ENCODE data around the gene MAP3K4.

MAP3K4 gene

GRCh38 chr6:161066511-161066910 is 74.9 kb downstream of the MAP3K4 start:
- TF ChIP-seq TAF1 (IDR thresholded peaks at IDR 0.05; ENCODE audit: low read depth, low read length) (no peak), POLR2AphosphoS5 (IDR thresholded peaks at IDR 0.05; ENCODE audit: low read depth, low read length) (no peak), PAX5 (IDR thresholded peaks at IDR 0.05; ENCODE audit: insufficient read depth, low read length, severe bottlenecking) (no peak), SPI1 (IDR thresholded peaks at IDR 0.05; ENCODE audit: low read depth, low read length) (no peak), POU2F2 (IDR thresholded peaks at IDR 0.05; ENCODE audit: low read depth, low read length) (no peak), POLR2A (IDR thresholded peaks at IDR 0.05; ENCODE audit: low read depth, low read length) (no peak)
- no peak for DNase-seq (ENCODE audit: insufficient read length, low spot score)
- FAIRE-seq, result no peak

GRCh38 chr6:161067749-161068148 is 76.2 kb downstream of the MAP3K4 start:
- no peak for FAIRE-seq
- DNase-seq (ENCODE audit: insufficient read length, low spot score), result no peak
- TF ChIP-seq POLR2A (IDR thresholded peaks at IDR 0.05; ENCODE audit: low read depth, low read length), result no peak
- no peak for TF ChIP-seq TAF1 (IDR thresholded peaks at IDR 0.05; ENCODE audit: low read depth, low read length)
- TF ChIP-seq POU2F2 (IDR thresholded peaks at IDR 0.05; ENCODE audit: low read depth, low read length), result no peak
- no peak for TF ChIP-seq PAX5 (IDR thresholded peaks at IDR 0.05; ENCODE audit: insufficient read depth, low read length, severe bottlenecking)
- TF ChIP-seq POLR2AphosphoS5 (IDR thresholded peaks at IDR 0.05; ENCODE audit: low read depth, low read length), result no peak
- no peak for TF ChIP-seq SPI1 (IDR thresholded peaks at IDR 0.05; ENCODE audit: low read depth, low read length)

- TF ChIP-seq POU2F2 (IDR thresholded peaks at IDR 0.05; ENCODE audit: low read depth, low read length) (no peak), POLR2AphosphoS5 (IDR thresholded peaks at IDR 0.05; ENCODE audit: low read depth, low read length) (no peak), PAX5 (IDR thresholded peaks at IDR 0.05; ENCODE audit: insufficient read depth, low read length, severe bottlenecking) (no peak), POLR2A (IDR thresholded peaks at IDR 0.05; ENCODE audit: low read depth, low read length) (no peak), SPI1 (IDR thresholded peaks at IDR 0.05; ENCODE audit: low read depth, low read length) (no peak), TAF1 (IDR thresholded peaks at IDR 0.05; ENCODE audit: low read depth, low read length) (no peak)
- FAIRE-seq (no peak), DNase-seq (ENCODE audit: insufficient read length, low spot score) (no peak)
Observed at GRCh38 chr6:161068321-161068741, 76.8 kb downstream of the MAP3K4 start.

- no peak for FAIRE-seq
- DNase-seq (ENCODE audit: insufficient read length, low spot score), result no peak
- TF ChIP-seq TAF1 (IDR thresholded peaks at IDR 0.05; ENCODE audit: low read depth, low read length) (no peak), POU2F2 (IDR thresholded peaks at IDR 0.05; ENCODE audit: low read depth, low read length) (no peak), POLR2A (IDR thresholded peaks at IDR 0.05; ENCODE audit: low read depth, low read length) (no peak), POLR2AphosphoS5 (IDR thresholded peaks at IDR 0.05; ENCODE audit: low read depth, low read length) (no peak), PAX5 (IDR thresholded peaks at IDR 0.05; ENCODE audit: insufficient read depth, low read length, severe bottlenecking) (no peak), SPI1 (IDR thresholded peaks at IDR 0.05; ENCODE audit: low read depth, low read length) (no peak)
Observed at GRCh38 chr6:161073930-161074329, 82.4 kb downstream of the MAP3K4 start.

- no peak for DNase-seq (ENCODE audit: insufficient read length, low spot score)
- FAIRE-seq, result peak; percentile 5
- TF ChIP-seq TAF1 (IDR thresholded peaks at IDR 0.05; ENCODE audit: low read depth, low read length) (no peak), POLR2A (IDR thresholded peaks at IDR 0.05; ENCODE audit: low read depth, low read length) (no peak), POLR2AphosphoS5 (IDR thresholded peaks at IDR 0.05; ENCODE audit: low read depth, low read length) (no peak), SPI1 (IDR thresholded peaks at IDR 0.05; ENCODE audit: low read depth, low read length) (no peak), PAX5 (IDR thresholded peaks at IDR 0.05; ENCODE audit: insufficient read depth, low read length, severe bottlenecking) (no peak), POU2F2 (IDR thresholded peaks at IDR 0.05; ENCODE audit: low read depth, low read length) (no peak)
Observed at GRCh38 chr6:161074496-161075121, 83.0 kb downstream of the MAP3K4 start.

GRCh38 chr6:161076181-161076677 is 84.7 kb downstream of the MAP3K4 start:
- TF ChIP-seq PAX5 (IDR thresholded peaks at IDR 0.05; ENCODE audit: insufficient read depth, low read length, severe bottlenecking) (no peak), POLR2AphosphoS5 (IDR thresholded peaks at IDR 0.05; ENCODE audit: low read depth, low read length) (no peak), POLR2A (IDR thresholded peaks at IDR 0.05; ENCODE audit: low read depth, low read length) (no peak), POU2F2 (IDR thresholded peaks at IDR 0.05; ENCODE audit: low read depth, low read length) (no peak), TAF1 (IDR thresholded peaks at IDR 0.05; ENCODE audit: low read depth, low read length) (no peak), SPI1 (IDR thresholded peaks at IDR 0.05; ENCODE audit: low read depth, low read length) (no peak)
- FAIRE-seq (no peak), DNase-seq (ENCODE audit: insufficient read length, low spot score) (no peak)

GRCh38 chr6:161079566-161080262 is 88.1 kb downstream of the MAP3K4 start:
- DNase-seq (ENCODE audit: insufficient read length, low spot score), result no peak
- FAIRE-seq, result no peak
- no peak for TF ChIP-seq POU2F2 (IDR thresholded peaks at IDR 0.05; ENCODE audit: low read depth, low read length)
- TF ChIP-seq SPI1 (IDR thresholded peaks at IDR 0.05; ENCODE audit: low read depth, low read length), result no peak
- TF ChIP-seq POLR2AphosphoS5 (IDR thresholded peaks at IDR 0.05; ENCODE audit: low read depth, low read length), result no peak
- TF ChIP-seq PAX5 (IDR thresholded peaks at IDR 0.05; ENCODE audit: insufficient read depth, low read length, severe bottlenecking), result no peak
- no peak for TF ChIP-seq POLR2A (IDR thresholded peaks at IDR 0.05; ENCODE audit: low read depth, low read length)
- TF ChIP-seq TAF1 (IDR thresholded peaks at IDR 0.05; ENCODE audit: low read depth, low read length), result no peak

GRCh38 chr6:161080263-161080970 is 88.8 kb downstream of the MAP3K4 start:
- TF ChIP-seq POLR2AphosphoS5 (IDR thresholded peaks at IDR 0.05; ENCODE audit: low read depth, low read length) (no peak), SPI1 (IDR thresholded peaks at IDR 0.05; ENCODE audit: low read depth, low read length) (no peak)
- FAIRE-seq (no peak), DNase-seq (ENCODE audit: insufficient read length, low spot score) (no peak)

- TF ChIP-seq PAX5 (IDR thresholded peaks at IDR 0.05; ENCODE audit: insufficient read depth, low read length, severe bottlenecking) (no peak), SPI1 (IDR thresholded peaks at IDR 0.05; ENCODE audit: low read depth, low read length) (no peak), TAF1 (IDR thresholded peaks at IDR 0.05; ENCODE audit: low read depth, low read length) (no peak), POU2F2 (IDR thresholded peaks at IDR 0.05; ENCODE audit: low read depth, low read length) (no peak), POLR2AphosphoS5 (IDR thresholded peaks at IDR 0.05; ENCODE audit: low read depth, low read length) (no peak), POLR2A (IDR thresholded peaks at IDR 0.05; ENCODE audit: low read depth, low read length) (no peak)
- FAIRE-seq (no peak), DNase-seq (ENCODE audit: insufficient read length, low spot score) (no peak)
Observed at GRCh38 chr6:161082215-161082614, 90.6 kb downstream of the MAP3K4 start.
